HUES64 (cell line): Measurements from ENCODE around the gene THRAP3.

ENCODE experiments used
- H3K27ac ChIP-seq: 2 replicates; pipeline ENCODE4 v1.7.0; 2013; ENCODE audit warnings: low read depth, low read length, inconsistent platforms
- H3K27me3 ChIP-seq: 2 replicates; pipeline ENCODE4 v1.6.1; 2013; ENCODE audit warnings: mild to moderate bottlenecking, low read length; ENCODE audit not compliant: insufficient read depth
- H3K36me3 ChIP-seq: 2 replicates; pipeline ENCODE4 v1.6.1; 2013; ENCODE audit warnings: mild to moderate bottlenecking, low read length; ENCODE audit not compliant: insufficient read depth
- H3K4me1 ChIP-seq: 2 replicates; pipeline ENCODE4 v1.6.1; 2013; ENCODE audit warnings: mild to moderate bottlenecking, low read length, moderate library complexity; ENCODE audit not compliant: insufficient read depth
- H3K4me3 ChIP-seq: 2 replicates; pipeline ENCODE4 v1.5.1; 2013; ENCODE audit warnings: mild to moderate bottlenecking, low read length, moderate library complexity
- H3K9ac ChIP-seq: 2 replicates; pipeline ENCODE4 v1.6.1; 2013; ENCODE audit warnings: mild to moderate bottlenecking, low read depth, low read length
- H3K9me3 ChIP-seq: 2 replicates; pipeline ENCODE4 v1.6.1; 2013; ENCODE audit warnings: low read depth, low read length; ENCODE audit not compliant: insufficient read depth
- WGBS: fragments of 150-250, 120-280 bp; methylation state at CpG from one replicate; pipeline ENCODE4 v1.1.7; 2013; ENCODE audit warnings: missing lambda C conversion rate; 5-methylcytosine and 5-hydroxymethylcytosine counted together

The THRAP3 gene

GRCh38 chr1:36350659-36351226 lies 126.5 kb downstream of the THRAP3 start:
- 87% methylated on average over 13 of the region's 13 CpGs for WGBS
- H3K36me3 ChIP-seq, result peaks cover 69% of the 10 kb centered on the region
- H3K4me3 ChIP-seq, result no peak overlapping the region
- peak overlapping the region; percentile 11 for H3K27ac ChIP-seq
- H3K9me3 ChIP-seq, result no peaks in the 10 kb centered on the region
- no peaks in the 10 kb centered on the region for H3K27me3 ChIP-seq
- H3K4me1 ChIP-seq, result peaks cover 10% of the 10 kb centered on the region; the same call in 1 of the 2 replicates
- no peak overlapping the region for H3K9ac ChIP-seq

GRCh38 chr1:36351227-36351977 lies 127.2 kb downstream of the THRAP3 start:
- Histone ChIP-seq H3K27ac (peak overlapping the region; percentile 11), H3K9ac (peak overlapping the region; percentile 42; the same call in 1 of the 2 replicates), H3K27me3 (no peaks in the 10 kb centered on the region), H3K4me3 (no peak overlapping the region), H3K36me3 (peaks cover 67% of the 10 kb centered on the region), H3K4me1 (peaks cover 10% of the 10 kb centered on the region; the same call in 1 of the 2 replicates), H3K9me3 (no peaks in the 10 kb centered on the region)
- 87% methylated on average over 14 of the region's 14 CpGs for WGBS

- H3K27me3 ChIP-seq, result no peaks in the 10 kb centered on the region
- H3K9ac ChIP-seq, result no peak overlapping the region
- H3K4me3 ChIP-seq, result no peak overlapping the region
- H3K9me3 ChIP-seq, result no peaks in the 10 kb centered on the region
- 90% methylated on average over 13 of the region's 13 CpGs for WGBS
- peaks cover 66% of the 10 kb centered on the region for H3K36me3 ChIP-seq
- peaks cover 10% of the 10 kb centered on the region; the same call in 1 of the 2 replicates for H3K4me1 ChIP-seq
- no peak overlapping the region for H3K27ac ChIP-seq
These were observed 128.1 kb downstream of the THRAP3 start for GRCh38 chr1:36352125-36352909.

- 89% methylated on average over 15 of the region's 15 CpGs for WGBS
- Histone ChIP-seq H3K27ac (no peak overlapping the region), H3K9ac (no peak overlapping the region), H3K27me3 (no peaks in the 10 kb centered on the region), H3K36me3 (peaks cover 64% of the 10 kb centered on the region), H3K4me1 (peaks cover 10% of the 10 kb centered on the region; the same call in 1 of the 2 replicates), H3K9me3 (no peaks in the 10 kb centered on the region), H3K4me3 (no peak overlapping the region)
These were observed 129.0 kb downstream of the THRAP3 start for GRCh38 chr1:36352910-36353878.

- Histone ChIP-seq H3K9ac (no peak overlapping the region), H3K27me3 (no peaks in the 10 kb centered on the region), H3K4me3 (no peak overlapping the region), H3K4me1 (peaks cover 10% of the 10 kb centered on the region; the same call in 1 of the 2 replicates), H3K36me3 (peaks cover 63% of the 10 kb centered on the region), H3K27ac (no peak overlapping the region), H3K9me3 (no peaks in the 10 kb centered on the region)
- WGBS, result 97% methylated on average over 11 of the region's 11 CpGs
These were observed 130.2 kb downstream of the THRAP3 start for GRCh38 chr1:36354486-36354885.
